ENCODE measurements around the gene IGSF9B. TPM values are rescaled to one million over a fixed set of nuclear protein-coding genes. Genes with fewer than 3 reads are reported as not detected.

IGSF9B gene
- total and polyA plus RNA-seq, 2 of the 13 experiments (the other 11 are each of a cell fraction or from before 2014, with no cell fraction given), result not detected

GRCh38 chr11:133928628-133929059 is 28.1 kb downstream of the IGSF9B start (continued):
- TF ChIP-seq ZNF646 (CRISPR knock-in tag; IDR thresholded peaks at IDR 0.05) (no peak), KAT2B (IDR thresholded peaks at IDR 0.05; ENCODE audit: borderline replicate concordance, low read depth, low read length) (no peak), ZSCAN12 (CRISPR knock-in tag; IDR thresholded peaks at IDR 0.05) (no peak), ZNF598 (CRISPR knock-in tag; IDR thresholded peaks at IDR 0.05; ENCODE audit: borderline replicate concordance) (no peak), ZBTB1 (CRISPR knock-in tag; IDR thresholded peaks at IDR 0.05; ENCODE audit: borderline replicate concordance) (no peak), ZNF407 (CRISPR knock-in tag; IDR thresholded peaks at IDR 0.05; ENCODE audit: not compliant biosample characterization) (no peak), WIZ (CRISPR knock-in tag; IDR thresholded peaks at IDR 0.05) (no peak), ARNTL (CRISPR knock-in tag; IDR thresholded peaks at IDR 0.05) (no peak), CBX1 (IDR thresholded peaks at IDR 0.05; ENCODE audit: low read depth) (no peak), MAZ (IDR thresholded peaks at IDR 0.05; ENCODE audit: borderline replicate concordance, low read depth, low read length) (no peak), MAZ (CRISPR knock-in tag; IDR thresholded peaks at IDR 0.05; ENCODE audit: low read depth) (no peak), TEAD2 (CRISPR knock-in tag; IDR thresholded peaks at IDR 0.05) (no peak), FOXO4 (CRISPR knock-in tag; conservative IDR thresholded peaks at IDR 0.05) (no peak)
